HepG2 (cell line): ENCODE data around the gene NUTF2. TPM values are rescaled to one million over a fixed set of nuclear protein-coding genes. Genes with fewer than 3 reads are reported as not detected.
A peak's percentile ranks its signal among the peaks of the same experiment; 100 is the strongest.

ENCODE experiments used
- ATAC-seq: fragments of 200-7000 bp; cut with Tn5 transposase; 3 replicates; pipeline ENCODE4 v1.9.1; 2020; ENCODE audit warnings: mild to moderate bottlenecking, moderate library complexity
- BruUV-seq: library from RNA; stranded (reverse); fragments of 400-500 nt; replicated peaks from 2 replicates; lab custom pipeline; 2021; lab: Mats Ljungman, UMichigan
- CTCF ChIA-PET: fragments of 300-600 bp; formaldehyde crosslinking; extraction: SDS; loops from one replicate; lab custom pipeline; 2021; ENCODE audit warnings: low total read pairs, inconsistent platforms, low intra/inter-chr PET ratio; lab: Yijun Ruan, JAX
- POLR2A ChIA-PET: fragments of 350-600 bp; sonication (Branson Sonifier 250); formaldehyde crosslinking; loops from one replicate; lab custom pipeline; 2020; ENCODE audit warnings: antibody characterized with exemption, inconsistent platforms; lab: Yijun Ruan, JAX
- DNase-seq: peaks from one replicate; pipeline ENCODE4 v3.0.0-alpha.2; 2015; ENCODE audit warnings: low spot score
- FAIRE-seq: peaks from 3 replicates; lab custom pipeline; 2011; peaks lifted over from hg19 to GRCh38; lab: Jason Lieb, UNC
- H2AFZ ChIP-seq: one replicate; pipeline ENCODE4 v1.6.1; 2011; ENCODE audit warnings: low read length, inconsistent platforms
- H3K27ac ChIP-seq: fragments of 300-600 bp; 3 replicates; pipeline ENCODE4 v1.8.0; 2011; ENCODE audit warnings: mixed run types, mild to moderate bottlenecking, mixed read lengths, low read length, inconsistent platforms; ENCODE audit not compliant: insufficient read depth; ENCODE audit errors: extremely low read length
- H3K27me3 ChIP-seq, 2 experiments: fragments of 200-600 bp in 1 of 2; 2 replicates in 1 of 2; 3 replicates in 1 of 2; pipeline versions ENCODE4 v1.6.0 to v1.8.0; 2011; ENCODE audit warnings: low read length in 2 of 2, mild to moderate bottlenecking in 2 of 2, moderate library complexity in 2 of 2, inconsistent platforms in 1 of 2; ENCODE audit not compliant: insufficient read depth in 2 of 2, control insufficient read depth in 1 of 2
- H3K36me3 ChIP-seq, 2 experiments: fragments of 200-600 bp in 1 of 2; replicated peaks in 1 of 2; 2 replicates in 1 of 2; 3 replicates in 1 of 2; pipeline versions ENCODE4 v1.5.1 to v1.8.0; 2011; ENCODE audit warnings: low read length in 2 of 2, inconsistent platforms in 1 of 2; ENCODE audit not compliant: insufficient read depth in 2 of 2, control insufficient read depth in 1 of 2
- H3K4me1 ChIP-seq: 2 replicates; pipeline ENCODE4 v1.5.1; 2012; ENCODE audit warnings: low read length, inconsistent platforms; ENCODE audit not compliant: insufficient read depth
- H3K4me2 ChIP-seq: 2 replicates; pipeline ENCODE4 v1.6.0; 2011; ENCODE audit warnings: low read depth, low read length, inconsistent platforms
- H3K4me3 ChIP-seq, 3 experiments: fragments of 200-600 bp in 1 of 3; sonication (generic), shearing (Covaris generic) in 1 of 3; replicated peaks in 1 of 3; 2 replicates each; pipeline ENCODE4 v1.5.1; 2011 to 2016; ENCODE audit warnings: low read length in 3 of 3, inconsistent platforms in 2 of 3, low read depth in 2 of 3, mild to moderate bottlenecking in 2 of 3, control low read depth in 1 of 3, mixed read lengths in 1 of 3; ENCODE audit not compliant: insufficient read depth in 1 of 3
- H3K79me2 ChIP-seq: one replicate; pipeline ENCODE4 v1.6.1; 2011; ENCODE audit warnings: low read length, inconsistent platforms; ENCODE audit not compliant: insufficient read depth
- H3K9ac ChIP-seq: 2 replicates; pipeline ENCODE4 v1.6.0; 2011; ENCODE audit warnings: mild to moderate bottlenecking, low read depth, low read length, inconsistent platforms; ENCODE audit not compliant: insufficient read depth
- H3K9me3 ChIP-seq: 2 replicates; pipeline ENCODE4 v1.5.1; 2012; ENCODE audit warnings: mild to moderate bottlenecking, low read length
- H4K20me1 ChIP-seq: 2 replicates; pipeline ENCODE4 v1.6.0; 2011; ENCODE audit warnings: inconsistent platforms, mild to moderate bottlenecking, low read length, moderate library complexity; ENCODE audit not compliant: insufficient read depth
- DR1 ChIP-seq: sonication (generic); formaldehyde crosslinking; IDR thresholded peaks from 2 replicates; pipeline ENCODE4 v1.8.0; 2021; ENCODE audit warnings: mild to moderate bottlenecking, missing genetic modification reagents, inconsistent platforms
- HOXA5 ChIP-seq: sonication (generic); formaldehyde crosslinking; IDR thresholded peaks from 2 replicates; pipeline ENCODE4 v1.4.0; 2020; ENCODE audit warnings: missing genetic modification reagents
- POLR2G ChIP-seq: fragments of 200-400 bp; formaldehyde crosslinking; IDR thresholded peaks from 2 replicates; pipeline ENCODE4 v1.6.1; 2018; ENCODE audit warnings: mild to moderate bottlenecking, low read depth, low read length, moderate library complexity
- PTBP1 ChIP-seq: fragments of 200-400 bp; formaldehyde crosslinking; IDR thresholded peaks from 2 replicates; pipeline ENCODE4 v1.6.1; 2018; ENCODE audit warnings: low read length, low read depth; ENCODE audit not compliant: poor library complexity, severe bottlenecking
- RBFOX2 ChIP-seq: fragments of 200-400 bp; formaldehyde crosslinking; IDR thresholded peaks from 2 replicates; pipeline ENCODE4 v1.6.1; 2017; ENCODE audit warnings: low read depth, mild to moderate bottlenecking, low read length
- ZNF142 ChIP-seq: sonication (generic); formaldehyde crosslinking; IDR thresholded peaks from 2 replicates; pipeline ENCODE4 v1.4.0; 2020; ENCODE audit warnings: missing genetic modification reagents
- ZNF354B ChIP-seq: sonication (generic); formaldehyde crosslinking; IDR thresholded peaks from 2 replicates; pipeline ENCODE4 v1.8.0; 2022; ENCODE audit warnings: mild to moderate bottlenecking, missing genetic modification reagents
- WGBS: methylation state at CpG from one replicate; pipeline ENCODE4 v1.1.6; 2017; ENCODE audit warnings: low lambda C conversion rate; 5-methylcytosine and 5-hydroxymethylcytosine counted together
- in situ Hi-C: cut with HindIII; loops from 2 replicates; pipeline ENCODE4 v1.10.0; 2017; ENCODE audit warnings: low pct_unique_long_range_greater_than_20kb; ENCODE audit not compliant: extremely low pct_ligation_motif_present
- intact Hi-C: fragments of 100-400 bp; cut with micrococcal nuclease; formaldehyde crosslinking; loops from one replicate; pipeline ENCODE4 v1.10.0; 2022; ENCODE audit not compliant: unreplicated experiment
- polyA plus RNA-seq, 8 experiments: library from polyadenylated mRNA; depleted of rRNA in 3 of 8; stranded (reverse) in 7 of 8; unstranded in 1 of 8; fragments of >200 nt; fragmentation: Illumina TruSeq in 4 of 8; extraction: Trizol in 4 of 8; gene quantifications; 2 replicates each; pipeline versions ENCODE4 v1.2.1 to v1.2.3, GENCODE V29; 2011 to 2016; ENCODE audit warnings: low read depth in 4 of 8, missing spikeins in 1 of 8, mixed read lengths in 1 of 8; ENCODE audit not compliant: insufficient read depth in 1 of 8
- total RNA-seq, 5 experiments: library from RNA; depleted of rRNA; stranded (reverse); fragments of >200 nt; fragmentation: Illumina TruSeq; extraction: Trizol; gene quantifications; 2 replicates each; pipeline ENCODE4 v1.2.3, GENCODE V29; 2016; ENCODE audit warnings: low read depth in 1 of 5

The NUTF2 gene
- total and polyA plus RNA-seq, 2 of the 13 experiments (the other 11 are each of a cell fraction or from before 2014, with no cell fraction given): 168 to 214 TPM

- intact Hi-C loops: no loop called here
- H2AFZ ChIP-seq: no peak overlapping the region
- H3K4me2 ChIP-seq: no peak overlapping the region
- no peak overlapping the region for H3K4me3 ChIP-seq
- WGBS: 98% methylated on average over 7 of the region's 12 CpGs
- FAIRE-seq (no peak), ATAC-seq (no peak), DNase-seq (no peak)
- H4K20me1 ChIP-seq: peaks cover 10% of the 10 kb centered on the region
- ChIA-PET POLR2A (no interaction called here), CTCF (no interaction called here)
- no peak overlapping the region for H3K9ac ChIP-seq
- H3K27ac ChIP-seq: no peak overlapping the region
- H3K9me3 ChIP-seq: no peaks in the 10 kb centered on the region
- H3K36me3 ChIP-seq: peaks cover 65 to 95% of the 10 kb centered on the region in 2 experiments
- TF ChIP-seq ZNF354B (CRISPR knock-in tag): no peak
- TF ChIP-seq DR1 (CRISPR knock-in tag): no peak
- no peak for TF ChIP-seq HOXA5 (CRISPR knock-in tag)
- TF ChIP-seq PTBP1: no peak
- H3K27me3 ChIP-seq: no peaks in the 10 kb centered on the region
- BruUV-seq: no TSS peak
- in situ Hi-C loops: no loop called here
- H3K4me1 ChIP-seq: peaks cover 36% of the 10 kb centered on the region
- H3K79me2 ChIP-seq: peaks cover 17% of the 10 kb centered on the region
Observed at GRCh38 chr16:67879462-67879861, 32.7 kb downstream of the NUTF2 start.

- in situ Hi-C loops (loop anchor here (10.0 kb wide), 1 partner anchor 165 kb away; no protein-coding TSS in a partner anchor), intact Hi-C loops (loop anchor here (5.0 kb wide), 1 partner anchor 162 kb away; no protein-coding TSS in a partner anchor)
- CTCF ChIA-PET: no interaction called here
- H3K4me3 ChIP-seq: no peak overlapping the region
- POLR2A ChIA-PET: no interaction called here
- no TSS peak for BruUV-seq
- no peak for FAIRE-seq
- no peak overlapping the region for H2AFZ ChIP-seq
- H3K4me2 ChIP-seq: no peak overlapping the region
- peaks cover 32% of the 10 kb centered on the region for H3K4me1 ChIP-seq
- no peaks in the 10 kb centered on the region for H3K9me3 ChIP-seq
- peaks cover 6% of the 10 kb centered on the region for H4K20me1 ChIP-seq
- no peak overlapping the region for H3K9ac ChIP-seq
- H3K79me2 ChIP-seq: peaks cover 13% of the 10 kb centered on the region
- 0 out of 2 replicates have a peak, but pooled peaks have one; percentile 2 for TF ChIP-seq POLR2G
- peak; percentile 39; the same call in 1 of the 2 replicates for TF ChIP-seq RBFOX2
- no peak for TF ChIP-seq ZNF142
- no peak for ATAC-seq
- no peak overlapping the region for H3K27ac ChIP-seq
- no peaks in the 10 kb centered on the region for H3K27me3 ChIP-seq
- DNase-seq: no peak
- peaks cover 65 to 99% of the 10 kb centered on the region in 2 experiments for H3K36me3 ChIP-seq
- WGBS: 95% methylated on average over 4 of the region's 5 CpGs
Observed at GRCh38 chr16:67879936-67880335, 33.2 kb downstream of the NUTF2 start.
